ENCODE results near the gene NPHS1.

DNA sequence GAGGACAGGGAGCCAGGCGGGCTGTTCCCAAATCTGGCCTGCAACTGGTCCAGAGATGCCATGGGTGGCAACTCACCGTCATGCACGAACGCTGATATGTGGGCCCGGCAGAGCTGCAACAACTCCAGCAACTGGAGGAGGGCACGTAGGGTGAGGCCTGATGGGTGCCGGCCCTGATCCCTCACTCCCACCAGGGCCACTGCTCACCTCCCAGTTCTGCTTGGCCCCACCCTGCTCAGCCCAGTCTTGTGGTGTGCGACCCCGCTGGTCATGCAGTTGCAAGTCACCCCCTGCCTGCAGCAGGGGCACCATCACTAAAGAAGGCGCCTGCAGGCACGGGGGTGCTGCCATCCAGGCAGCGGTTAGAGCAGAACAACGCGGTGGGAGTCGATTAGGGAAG, 60.0 kb downstream of the NPHS1 start:
- TF ChIP-seq, protein P1, sequence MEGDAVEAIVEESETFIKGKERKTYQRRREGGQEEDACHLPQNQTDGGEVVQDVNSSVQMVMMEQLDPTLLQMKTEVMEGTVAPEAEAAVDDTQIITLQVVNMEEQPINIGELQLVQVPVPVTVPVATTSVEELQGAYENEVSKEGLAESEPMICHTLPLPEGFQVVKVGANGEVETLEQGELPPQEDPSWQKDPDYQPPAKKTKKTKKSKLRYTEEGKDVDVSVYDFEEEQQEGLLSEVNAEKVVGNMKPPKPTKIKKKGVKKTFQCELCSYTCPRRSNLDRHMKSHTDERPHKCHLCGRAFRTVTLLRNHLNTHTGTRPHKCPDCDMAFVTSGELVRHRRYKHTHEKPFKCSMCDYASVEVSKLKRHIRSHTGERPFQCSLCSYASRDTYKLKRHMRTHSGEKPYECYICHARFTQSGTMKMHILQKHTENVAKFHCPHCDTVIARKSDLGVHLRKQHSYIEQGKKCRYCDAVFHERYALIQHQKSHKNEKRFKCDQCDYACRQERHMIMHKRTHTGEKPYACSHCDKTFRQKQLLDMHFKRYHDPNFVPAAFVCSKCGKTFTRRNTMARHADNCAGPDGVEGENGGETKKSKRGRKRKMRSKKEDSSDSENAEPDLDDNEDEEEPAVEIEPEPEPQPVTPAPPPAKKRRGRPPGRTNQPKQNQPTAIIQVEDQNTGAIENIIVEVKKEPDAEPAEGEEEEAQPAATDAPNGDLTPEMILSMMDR (IDR thresholded peaks at IDR 0.05), result no peak
- TF ChIP-seq POLR2AphosphoS5 (IDR thresholded peaks at IDR 0.05; ENCODE audit: low read depth, low read length), result no peak
